Stimulated activated CD8-positive, alpha-beta memory T cell treated with anti-CD3 and anti-CD28 coated beads, Interleukin-7, amount 100 ng/mL, for 48 hours (primary cell): ENCODE results near the gene NDUFA1.
"Not testable (repeated sequence)": the region's sequence is repeated elsewhere in the genome, so short reads cannot be mapped to it uniquely, and the experiment has no call there.

Source experiments
- DNase-seq, 2 donors: peaks; one replicate each; pipeline ENCODE4 v3.0.0-alpha.2; 2020; ENCODE audit warnings: low read depth in 1 of 2; ENCODE audit errors: extremely low read depth in 1 of 2

NDUFA1 gene

DNA sequence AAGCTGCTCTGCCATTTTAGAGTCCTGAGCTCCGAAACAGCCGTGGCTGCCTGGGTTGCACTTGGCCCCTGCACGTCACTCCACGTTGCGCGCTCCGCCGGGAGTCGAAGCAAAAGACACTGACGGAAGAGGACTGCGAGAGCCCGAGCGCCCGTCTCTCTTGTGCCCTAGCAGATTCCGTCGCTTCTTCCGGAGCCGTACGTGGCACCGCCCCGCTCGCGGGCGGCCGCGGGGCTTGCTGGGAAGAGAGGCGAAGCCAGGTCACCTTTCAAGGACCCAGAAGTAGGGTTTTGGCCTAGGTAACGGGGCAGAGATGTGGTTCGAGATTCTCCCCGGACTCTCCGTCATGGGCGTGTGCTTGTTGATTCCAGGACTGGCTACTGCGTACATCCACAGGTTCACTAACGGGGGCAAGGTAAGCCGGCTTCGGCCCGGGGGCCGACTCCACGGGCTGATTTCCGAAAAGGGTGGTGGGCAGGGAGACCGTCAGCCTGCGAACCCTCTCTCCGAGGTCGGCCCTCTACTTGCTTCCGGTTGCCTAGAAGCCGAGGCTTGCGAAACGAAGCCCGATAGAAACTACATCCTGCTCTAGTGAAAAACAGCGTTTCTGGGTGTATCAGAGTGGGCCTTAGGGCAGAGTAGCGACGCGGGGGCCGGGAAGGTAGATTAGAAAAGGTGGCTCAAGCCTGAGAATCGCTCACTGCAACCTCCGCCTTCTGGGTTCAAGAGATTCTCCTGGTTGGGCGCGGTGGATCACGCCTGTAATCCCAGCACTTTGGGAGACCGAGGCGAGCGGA is at the start of gene NDUFA1, which contains the start of gene RNF113A:
NDUFA1 (plus strand) TSS at position 234 of the 797 bp plus-strand sequence; CDS start at position 314, 80 bp downstream.
RNF113A (minus strand) TSS at position 135 of the 797 bp plus-strand sequence; CDS start at position 15, 120 bp downstream.
- peak; percentile 62 to 68 for DNase-seq

GRCh38 chrX:119824221-119824620 is 47.4 kb upstream of the NDUFA1 start:
- not testable (repeated sequence) for DNase-seq

GRCh38 chrX:119826399-119826959 is 45.2 kb upstream of the NDUFA1 start:
- DNase-seq, result no peak

GRCh38 chrX:119828446-119828845 is 43.2 kb upstream of the NDUFA1 start:
- no peak for DNase-seq

DNA sequence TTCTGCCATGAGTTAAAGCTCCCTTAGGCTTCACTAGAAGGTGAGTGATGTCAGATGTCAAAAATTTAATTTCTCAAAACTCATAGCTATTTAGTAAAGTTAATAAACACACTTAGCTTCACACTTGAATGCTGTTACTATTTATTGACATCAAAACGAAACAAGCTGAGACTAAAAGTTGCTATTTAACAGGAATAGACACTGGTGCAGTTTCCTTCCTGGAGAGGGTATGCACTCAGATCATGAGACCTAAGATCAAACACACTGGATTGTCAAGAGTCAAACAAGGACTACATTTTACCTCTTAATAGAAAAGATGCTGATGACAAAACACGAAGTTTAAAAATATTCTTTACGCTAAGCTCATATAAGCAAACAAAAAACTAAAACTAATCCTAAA is 37.7 kb upstream of the NDUFA1 start:
- DNase-seq, result no peak

DNA sequence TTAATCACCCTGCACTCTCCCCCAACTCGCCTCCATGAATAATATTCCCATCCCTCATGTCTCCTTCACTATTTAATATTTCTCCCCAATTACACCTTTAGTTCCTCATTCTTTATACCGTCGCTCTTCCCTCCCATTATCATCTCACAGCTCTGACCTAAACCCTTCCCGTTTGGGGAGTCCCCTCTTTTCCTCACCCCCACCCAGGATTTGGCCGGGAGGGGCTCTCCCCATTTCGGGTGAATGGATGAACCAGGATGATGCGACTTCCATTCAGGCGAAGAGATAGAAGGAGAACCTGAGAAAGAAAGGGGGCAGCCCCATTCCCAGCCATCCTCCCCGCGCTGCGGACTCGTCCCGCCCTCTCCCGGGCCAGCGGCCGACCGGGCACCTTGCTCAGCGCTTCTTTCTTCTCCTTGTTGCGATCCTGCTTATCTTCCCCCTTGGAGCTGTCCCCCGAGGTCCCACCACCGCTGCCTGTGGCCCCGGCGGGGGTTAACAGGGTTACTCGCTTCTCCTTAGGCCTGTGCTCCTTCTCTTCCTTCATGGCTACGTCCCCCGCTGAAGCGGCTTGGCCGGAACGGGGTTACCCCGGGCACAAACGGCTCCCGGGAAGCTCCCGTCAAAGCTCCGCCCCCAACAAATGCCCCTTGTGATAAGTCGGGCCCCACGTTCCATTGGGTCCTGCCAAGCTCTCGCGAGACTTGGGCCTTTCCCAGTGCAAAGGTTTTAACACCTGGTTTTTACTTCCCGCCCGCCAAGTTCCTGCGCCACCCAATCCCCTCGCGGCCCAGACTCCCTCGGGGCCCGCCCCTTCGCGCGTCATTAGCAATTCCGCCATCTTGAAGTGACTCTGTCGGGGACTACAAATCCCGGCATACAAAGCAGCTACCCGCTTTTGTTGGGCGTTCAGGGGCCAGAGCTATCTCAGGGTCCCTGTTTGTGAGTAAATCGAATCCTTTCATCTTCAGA is 19.0 kb upstream of the NDUFA1 start, which contains the start of gene UPF3B:
UPF3B (minus strand) TSS at position 582 of the 972 bp plus-strand sequence; CDS start at position 547, 35 bp downstream.
- peak; percentile 82 to 93 for DNase-seq

- DNase-seq, result no peak
Observed at GRCh38 chrX:119853444-119853843, 18.2 kb upstream of the NDUFA1 start.

- peak in 1 of 2 donors; percentile 11 for DNase-seq
Observed at GRCh38 chrX:119870626-119871131, 953 bp upstream of the NDUFA1 start.

DNA sequence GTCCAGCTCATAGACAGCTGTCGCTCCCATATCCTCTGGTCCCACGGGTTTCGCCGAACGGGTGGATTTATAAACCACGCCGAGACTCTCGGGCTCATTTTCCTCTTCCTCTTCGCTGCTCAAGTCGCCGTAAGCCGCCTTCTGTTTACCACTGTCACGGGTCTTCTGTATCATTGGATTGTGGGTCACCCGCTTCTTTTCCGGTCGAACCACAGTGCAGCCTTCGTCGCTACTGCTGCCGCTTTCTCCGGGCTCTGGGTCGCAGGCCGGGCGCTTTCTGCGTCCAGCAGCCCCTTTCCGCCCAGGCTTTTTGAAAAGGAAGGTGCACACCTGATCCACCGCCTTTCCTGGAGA is 410 bp upstream of the NDUFA1 start:
- peak in 1 of 2 donors; percentile 7 for DNase-seq

DNA sequence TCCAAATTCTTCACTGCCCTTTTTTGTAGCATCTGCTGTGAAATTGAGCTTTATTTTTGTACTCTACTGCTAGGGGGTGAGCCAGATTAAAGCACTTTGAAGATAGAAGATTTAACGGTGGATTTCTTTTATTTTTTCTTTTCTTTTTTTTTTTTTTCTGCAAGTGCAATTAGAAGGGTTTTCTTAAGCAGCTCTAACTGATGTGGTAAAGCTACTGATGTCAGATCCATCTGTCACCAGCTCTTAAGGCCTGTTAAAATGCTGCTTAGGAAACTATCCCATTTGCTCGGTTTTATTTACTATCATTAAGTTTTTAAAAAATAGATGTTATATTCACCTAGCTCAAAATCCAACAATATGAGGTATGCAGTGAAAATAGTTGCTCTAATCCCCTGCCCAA is 7.1 kb downstream of the NDUFA1 start:
- no peak for DNase-seq

DNA sequence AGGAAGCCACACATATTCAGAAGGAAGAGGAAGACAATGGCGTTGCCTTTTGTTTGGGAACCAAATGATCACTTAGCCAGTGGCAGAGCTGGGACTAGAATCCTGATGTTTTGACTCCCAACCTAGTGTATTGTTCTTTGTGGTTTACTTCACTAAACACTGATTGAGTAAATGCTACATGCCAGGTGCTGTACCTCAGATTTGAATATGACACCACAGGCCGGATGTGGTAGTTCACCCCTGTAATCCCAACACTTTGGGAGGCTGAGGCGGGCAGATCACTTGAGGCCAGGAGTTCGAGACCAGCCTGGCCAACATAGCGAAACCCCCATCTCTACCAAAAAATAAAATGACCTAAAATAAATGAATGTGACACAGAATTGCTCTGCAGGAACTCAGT is 8.4 kb downstream of the NDUFA1 start:
- no peak for DNase-seq

GRCh38 chrX:119880552-119881437 is 9.2 kb downstream of the NDUFA1 start:
- DNase-seq, result no peak

DNA sequence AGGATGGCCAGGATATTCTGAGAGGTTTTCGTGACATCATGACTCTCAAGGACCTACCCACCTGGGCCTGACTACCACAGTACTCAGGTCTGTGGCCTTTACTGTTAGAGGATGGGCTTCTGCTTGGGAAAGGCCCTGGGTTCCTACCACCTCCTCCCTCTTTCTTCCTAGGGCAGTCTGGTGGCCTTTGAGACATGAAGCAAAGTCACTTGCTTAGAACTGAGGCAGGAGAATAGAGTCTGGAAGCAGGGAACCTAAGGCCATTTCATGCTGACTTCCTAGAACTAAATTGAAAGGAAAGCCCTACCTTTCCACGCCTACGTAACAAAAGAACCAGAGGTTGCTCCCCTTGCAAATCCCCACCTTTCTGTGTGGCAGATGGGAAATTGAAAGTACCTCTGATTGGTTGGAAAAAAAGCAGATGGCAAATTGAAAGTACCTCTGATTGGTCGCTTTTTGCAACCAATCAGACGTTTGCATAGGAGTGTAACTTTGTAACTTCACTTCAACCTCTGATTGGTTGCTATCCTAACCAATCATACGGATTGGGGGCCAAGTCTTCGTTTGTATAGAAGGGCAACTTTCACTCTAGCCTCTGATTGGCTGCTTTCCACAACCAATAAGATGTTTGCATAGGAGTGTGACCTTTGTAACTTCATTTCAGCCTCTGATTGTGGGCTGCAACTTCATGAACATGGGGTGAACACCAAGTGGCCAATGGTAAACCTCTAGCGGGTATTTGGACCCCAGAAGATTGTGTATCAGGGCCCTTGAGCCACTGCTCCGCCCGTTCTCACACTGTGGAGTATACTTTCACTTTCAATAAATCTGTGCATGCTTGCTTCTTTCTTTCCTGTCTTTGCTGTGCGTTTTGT is 14.2 kb downstream of the NDUFA1 start:
- no peak for DNase-seq

DNA sequence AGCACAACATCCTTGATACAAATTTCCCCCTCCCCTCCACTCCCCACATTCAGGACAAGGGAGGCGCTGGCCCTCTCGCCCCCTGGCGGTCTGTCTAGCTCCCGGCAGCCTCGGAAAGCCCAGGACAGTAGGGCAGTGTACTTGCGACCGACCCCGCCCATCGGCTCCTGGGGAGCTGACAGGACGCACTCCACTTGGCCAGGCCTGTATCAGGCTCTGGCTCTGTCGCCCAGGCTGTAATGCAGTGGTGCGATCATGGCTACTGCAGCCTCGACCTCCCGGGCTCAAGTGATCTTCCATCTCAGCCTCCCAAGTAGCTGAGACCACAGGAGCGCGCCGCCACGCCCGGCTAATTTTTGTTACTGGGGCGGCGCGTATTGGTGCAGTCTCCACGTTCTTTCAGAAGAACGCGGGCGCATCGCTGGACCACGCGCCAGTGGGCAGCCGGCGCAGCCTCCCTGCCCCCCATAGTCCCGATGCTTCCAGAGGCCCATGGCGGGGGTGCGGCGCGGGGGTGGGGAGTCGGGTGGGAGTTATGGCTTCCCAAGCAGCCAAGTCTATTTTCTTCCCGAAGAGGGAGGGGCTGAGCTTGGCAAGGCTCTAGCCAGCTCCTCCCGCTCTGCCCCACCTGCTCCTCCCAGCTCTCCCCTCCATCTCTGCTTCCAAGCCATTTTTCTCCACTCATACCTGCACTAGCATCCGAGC is 16.2 kb downstream of the NDUFA1 start:
- DNase-seq, result peak in 1 of 2 donors; percentile 48

DNA sequence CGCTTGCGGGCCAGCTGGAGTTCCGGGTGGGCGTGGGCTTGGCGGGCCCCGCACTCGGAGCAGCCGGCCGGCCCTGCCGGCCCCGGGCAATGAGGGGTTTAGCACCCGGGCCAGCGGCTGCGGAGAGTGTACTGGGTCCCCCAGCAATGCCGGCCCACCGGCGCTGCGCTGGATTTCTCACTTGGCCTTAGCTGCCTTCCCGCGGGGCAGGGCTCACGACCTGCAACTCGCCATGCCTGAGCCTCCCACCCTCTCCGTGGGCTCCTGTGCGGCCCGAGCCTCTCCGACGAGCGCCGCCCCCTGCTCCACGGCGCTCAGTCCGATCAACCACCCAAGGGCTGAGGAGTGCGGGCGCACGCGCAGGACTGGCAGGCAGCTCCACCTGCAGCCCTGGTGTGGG is 19.0 kb downstream of the NDUFA1 start:
- not testable (repeated sequence) for DNase-seq

DNA sequence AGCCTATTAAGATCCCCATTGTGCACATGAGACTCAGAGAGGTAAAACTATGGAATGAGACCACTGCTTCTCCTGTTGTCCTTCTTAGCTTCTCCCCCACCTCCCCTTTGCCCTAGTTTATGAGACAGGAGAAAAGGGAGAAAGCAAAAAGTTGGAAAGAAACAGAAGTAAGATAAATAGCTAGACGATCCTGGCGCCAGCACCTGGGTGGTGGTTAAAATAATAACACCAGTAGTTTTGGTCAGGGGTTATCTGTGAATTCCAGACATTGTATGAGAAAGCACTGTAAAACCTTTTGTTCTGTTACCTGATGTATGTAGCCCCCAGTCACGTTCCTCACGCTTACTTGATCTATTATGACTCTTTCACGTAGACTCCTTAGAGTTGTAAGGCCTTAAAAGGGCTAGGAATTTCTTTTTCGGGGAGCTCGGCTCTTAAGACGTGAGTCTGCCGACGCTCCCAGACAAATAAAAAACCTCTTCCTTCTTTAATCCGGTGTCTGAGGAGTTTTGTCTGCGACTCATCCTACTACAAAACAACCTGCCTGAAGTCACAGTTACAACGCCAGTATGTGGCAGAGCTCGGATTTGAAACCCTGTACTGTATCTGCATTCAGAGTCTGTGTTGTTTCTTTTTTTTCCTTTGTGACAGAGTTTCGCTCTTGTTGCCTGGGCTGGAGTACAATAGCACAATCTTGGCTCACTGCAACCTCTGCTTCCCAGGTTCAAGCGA is 20.5 kb downstream of the NDUFA1 start:
- DNase-seq, result not testable (repeated sequence)

GRCh38 chrX:119895843-119896326 is 24.3 kb downstream of the NDUFA1 start, which contains the start of gene AKAP14:
TSS of gene AKAP14 (plus strand) at chrX:119895893. CDS start at chrX:119903224, 7,331 bp downstream.
- no peak for DNase-seq
